ENCODE results near the gene LRRC56. TPM values are rescaled to one million over a fixed set of nuclear protein-coding genes. Genes with fewer than 3 reads are reported as not detected.
A peak's percentile ranks its signal among the peaks of the same experiment; 100 is the strongest.

Gene LRRC56
- total and polyA plus RNA-seq, 2 donors (not counting 1 experiment from before 2014, with no cell fraction given) = 11.8 to 15.8 TPM

GRCh38 chr11:532527-532985 is 4.8 kb upstream of the LRRC56 start:
- H3K27me3 ChIP-seq (replicated peaks in 1 of 4; ENCODE audit: control extremely low read depth in 1 of 4, control insufficient read depth in 3 of 4, insufficient read depth in 4 of 4, low read length in 3 of 4) = no peaks in the 10 kb centered on the region
- ChIA-PET CTCF (no interaction called here), POLR2A (no interaction called here)
- no peak overlapping the region for H3K4me3 ChIP-seq (ENCODE audit: control extremely low read depth in 1 of 5, extremely low read depth in 1 of 5, insufficient read depth in 1 of 5, low read depth in 2 of 5, low read length in 4 of 5)
- no peaks in the 10 kb centered on the region for H3K9me3 ChIP-seq (ENCODE audit: control extremely low read depth in 1 of 3, control insufficient read depth in 2 of 3, insufficient read depth in 1 of 3, low read length in 2 of 3)
- H3K27ac ChIP-seq (ENCODE audit: low read length in 2 of 2) = no peak overlapping the region
- Mint-ChIP-seq H3K27ac (no peak overlapping the region), H3K4me3 (no peak overlapping the region), H3K4me1 (peaks cover 7% of the 10 kb centered on the region), H3K9me3 (ENCODE audit: insufficient read depth) (no peaks in the 10 kb centered on the region), H3K27me3 (no peaks in the 10 kb centered on the region)
- no peak overlapping the region for H3K4me2 ChIP-seq (replicated peaks; ENCODE audit: low read depth, low read length, poor library complexity, severe bottlenecking)
- no peak overlapping the region for H3K9ac ChIP-seq (ENCODE audit: low read length)
- no peak overlapping the region for H2AFZ ChIP-seq (ENCODE audit: insufficient read depth, low read depth, low read length, poor library complexity, severe bottlenecking)
- peaks cover 16% of the 10 kb centered on the region for H3K79me2 ChIP-seq (ENCODE audit: control insufficient read depth, insufficient read depth, low read length)
- DNase-seq (peak; percentile 32), ATAC-seq (ENCODE audit: low read depth) (no peak)
- H3K36me3 ChIP-seq (replicated peaks in 1 of 2; ENCODE audit: control extremely low read depth in 1 of 2, control insufficient read depth in 1 of 2, extremely low read depth in 1 of 2, insufficient read depth in 2 of 2, low read length in 1 of 2) = peaks cover 0 to 25% of the 10 kb centered on the region in 2 experiments
- H3K4me1 ChIP-seq (ENCODE audit: control insufficient read depth in 2 of 2, insufficient read depth in 2 of 2, low read length in 2 of 2) = peaks cover 10 to 23% of the 10 kb centered on the region in 2 donors
- TF ChIP-seq EZH2 (IDR thresholded peaks at IDR 0.05; ENCODE audit: borderline replicate concordance, insufficient read depth, low read depth, low read length, poor library complexity, severe bottlenecking) = no peak
- TF ChIP-seq CTCF (IDR thresholded peaks at IDR 0.05) = no peak
- intact Hi-C loops (cut with micrococcal nuclease) = no loop called here
- H4K20me1 ChIP-seq (ENCODE audit: control insufficient read depth, insufficient read depth, low read length, poor library complexity, severe bottlenecking) = peaks cover 36% of the 10 kb centered on the region
- 96% methylated on average over 22 of the region's 23 CpGs for WGBS (ENCODE audit: insufficient coverage)

- Histone ChIP-seq H3K4me2 (replicated peaks; ENCODE audit: low read depth, low read length, poor library complexity, severe bottlenecking) (no peak overlapping the region), H4K20me1 (ENCODE audit: control insufficient read depth, insufficient read depth, low read length, poor library complexity, severe bottlenecking) (peaks cover 36% of the 10 kb centered on the region), H3K79me2 (ENCODE audit: control insufficient read depth, insufficient read depth, low read length) (peaks cover 21% of the 10 kb centered on the region), H3K9ac (ENCODE audit: low read length) (no peak overlapping the region), H3K9me3 (ENCODE audit: control extremely low read depth in 1 of 3, control insufficient read depth in 2 of 3, insufficient read depth in 1 of 3, low read length in 2 of 3) (no peaks in the 10 kb centered on the region), H3K4me1 (ENCODE audit: control insufficient read depth in 2 of 2, insufficient read depth in 2 of 2, low read length in 2 of 2) (peaks cover 15 to 28% of the 10 kb centered on the region in 2 donors), H3K27ac (ENCODE audit: low read length in 2 of 2) (no peak overlapping the region), H2AFZ (ENCODE audit: insufficient read depth, low read depth, low read length, poor library complexity, severe bottlenecking) (no peak overlapping the region), H3K4me3 (ENCODE audit: control extremely low read depth in 1 of 5, extremely low read depth in 1 of 5, insufficient read depth in 1 of 5, low read depth in 2 of 5, low read length in 4 of 5) (no peak overlapping the region), H3K36me3 (replicated peaks in 1 of 2; ENCODE audit: control extremely low read depth in 1 of 2, control insufficient read depth in 1 of 2, extremely low read depth in 1 of 2, insufficient read depth in 2 of 2, low read length in 1 of 2) (peaks cover 0 to 25% of the 10 kb centered on the region in 2 experiments), H3K27me3 (replicated peaks in 1 of 4; ENCODE audit: control extremely low read depth in 1 of 4, control insufficient read depth in 3 of 4, insufficient read depth in 4 of 4, low read length in 3 of 4) (no peaks in the 10 kb centered on the region)
- Mint-ChIP-seq H3K9me3 (ENCODE audit: insufficient read depth) (no peaks in the 10 kb centered on the region), H3K27ac (no peak overlapping the region), H3K4me1 (peaks cover 13% of the 10 kb centered on the region), H3K4me3 (no peak overlapping the region), H3K27me3 (no peaks in the 10 kb centered on the region)
- TF ChIP-seq EZH2 (IDR thresholded peaks at IDR 0.05; ENCODE audit: borderline replicate concordance, insufficient read depth, low read depth, low read length, poor library complexity, severe bottlenecking) (no peak), CTCF (IDR thresholded peaks at IDR 0.05) (no peak)
- ChIA-PET CTCF (interaction anchor here (2.2 kb wide), 1 partner anchor 14 kb away, joined by 6 read pairs; no protein-coding TSS in a partner anchor), POLR2A (interaction anchor here (0.6 kb wide), 1 partner anchor 241 kb away, joined by 3 read pairs; no protein-coding TSS in a partner anchor)
- ATAC-seq (ENCODE audit: low read depth) (no peak), DNase-seq (peak; percentile 36)
- 97% methylated on average over 30 of the region's 33 CpGs for WGBS (ENCODE audit: insufficient coverage)
- intact Hi-C loops (cut with micrococcal nuclease) = no loop called here
Measured at GRCh38 chr11:532986-533585, 4.2 kb upstream of the LRRC56 start.

Data from B cell (primary cell).